GM04504 (cell line): ENCODE data around the gene HEPACAM.

Source experiments
- DNase-seq: peaks from one replicate; pipeline ENCODE4 v3.0.0-alpha.2; 2012; ENCODE audit warnings: low read depth

HEPACAM gene

DNA sequence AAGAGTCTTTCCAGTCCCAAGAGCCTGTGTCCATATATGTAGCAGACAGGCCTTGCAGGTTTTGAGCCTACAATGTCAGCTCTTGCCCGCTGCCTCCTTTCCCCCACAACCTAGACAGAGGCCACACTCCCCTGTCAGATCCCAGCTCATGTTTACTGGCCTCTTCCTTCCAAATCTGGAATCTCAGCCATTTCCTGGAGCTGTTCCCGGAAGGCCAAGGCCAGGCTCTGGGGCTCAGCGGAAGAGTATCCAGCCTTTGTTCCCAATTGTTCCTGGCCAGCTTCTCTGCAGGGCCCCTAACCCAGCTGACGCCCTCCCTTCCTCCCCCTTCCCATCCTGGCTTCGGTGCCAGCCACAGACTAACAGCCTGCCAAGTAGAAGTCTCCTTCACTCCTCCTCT, 37.1 kb downstream of the HEPACAM start:
- no peak for DNase-seq

DNA sequence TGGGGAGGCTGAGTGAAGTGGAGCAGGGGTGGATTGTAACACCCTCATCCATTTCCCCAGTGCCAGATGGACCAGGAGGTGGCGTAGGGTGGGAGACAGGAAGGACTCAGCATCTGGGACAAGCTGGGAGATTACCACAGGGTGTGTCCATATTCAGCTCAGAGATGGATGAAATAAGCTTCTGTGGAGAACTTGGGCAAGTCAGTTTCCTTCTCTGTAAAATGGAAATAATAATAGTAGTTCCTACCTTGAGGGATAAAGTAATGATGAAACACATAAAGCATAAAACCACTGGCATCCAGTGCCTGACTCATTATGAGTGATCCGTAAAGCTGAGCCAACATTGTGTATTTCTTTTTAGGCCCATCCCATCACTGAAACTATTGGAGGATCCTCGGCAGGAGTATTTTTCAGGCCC, 37.6 kb downstream of the HEPACAM start:
- peak; percentile 79 for DNase-seq

DNA sequence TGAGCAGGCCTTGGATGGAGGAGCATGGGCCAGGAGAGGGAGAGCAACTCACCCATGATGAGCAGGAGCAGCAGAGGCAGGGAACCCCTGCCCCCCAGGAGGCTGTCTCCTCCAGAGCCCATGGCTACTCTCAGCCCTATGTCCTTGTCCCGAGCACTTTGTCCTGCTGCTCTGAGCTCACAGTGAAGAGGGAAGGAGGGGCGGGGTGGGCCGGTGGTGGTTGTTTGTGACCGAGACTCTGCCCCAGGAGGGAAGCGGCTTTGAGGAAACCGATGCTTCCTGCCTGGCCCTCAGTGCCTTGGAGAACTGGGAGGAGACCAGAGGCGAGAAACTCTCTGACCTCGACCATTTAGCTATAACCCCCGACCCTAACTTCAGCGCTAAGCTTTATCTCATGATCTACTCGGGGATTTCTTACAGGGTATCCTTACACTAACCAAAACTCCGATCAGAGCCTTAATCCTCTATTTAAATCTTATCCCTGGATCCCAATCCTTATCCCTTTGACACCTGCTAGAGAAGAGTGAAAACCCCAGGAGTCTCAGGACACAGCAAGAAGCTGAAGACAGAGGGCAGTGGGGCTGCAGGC, 38.1 kb downstream of the HEPACAM start, which contains the start of gene ROBO4:
Gene ROBO4 (minus strand): TSS at position 192 of the 589 bp plus-strand sequence. CDS start 70 bp downstream, at position 122.
- DNase-seq, result no peak

DNA sequence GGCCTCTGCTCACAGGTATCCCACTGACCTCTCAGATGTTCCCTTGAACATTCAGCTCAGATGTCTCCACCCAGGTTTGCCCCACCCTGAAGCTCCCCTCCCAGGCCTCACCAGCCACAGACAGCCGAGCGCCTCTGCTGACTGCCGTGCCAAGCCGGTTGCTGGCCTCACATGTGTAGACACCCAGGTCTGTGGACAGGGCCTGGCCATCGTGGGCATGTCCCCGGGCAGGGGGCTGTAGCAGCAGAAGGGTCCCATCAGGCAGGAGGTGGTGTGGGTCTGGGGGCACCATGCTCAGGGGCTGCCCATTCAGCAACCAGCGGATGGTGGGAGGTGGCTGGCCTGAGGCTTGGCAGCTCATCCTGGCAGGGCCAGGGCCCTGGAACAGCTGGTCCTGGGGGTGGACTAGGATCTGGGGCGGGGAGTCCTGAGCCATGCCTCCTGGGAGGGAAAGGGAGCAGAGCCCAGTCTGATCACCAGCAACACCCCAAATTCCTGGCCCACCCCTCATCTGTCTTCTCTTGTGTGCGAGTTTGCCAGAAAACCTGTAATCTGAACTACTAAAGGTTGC, 38.9 kb downstream of the HEPACAM start:
- no peak for DNase-seq

DNA sequence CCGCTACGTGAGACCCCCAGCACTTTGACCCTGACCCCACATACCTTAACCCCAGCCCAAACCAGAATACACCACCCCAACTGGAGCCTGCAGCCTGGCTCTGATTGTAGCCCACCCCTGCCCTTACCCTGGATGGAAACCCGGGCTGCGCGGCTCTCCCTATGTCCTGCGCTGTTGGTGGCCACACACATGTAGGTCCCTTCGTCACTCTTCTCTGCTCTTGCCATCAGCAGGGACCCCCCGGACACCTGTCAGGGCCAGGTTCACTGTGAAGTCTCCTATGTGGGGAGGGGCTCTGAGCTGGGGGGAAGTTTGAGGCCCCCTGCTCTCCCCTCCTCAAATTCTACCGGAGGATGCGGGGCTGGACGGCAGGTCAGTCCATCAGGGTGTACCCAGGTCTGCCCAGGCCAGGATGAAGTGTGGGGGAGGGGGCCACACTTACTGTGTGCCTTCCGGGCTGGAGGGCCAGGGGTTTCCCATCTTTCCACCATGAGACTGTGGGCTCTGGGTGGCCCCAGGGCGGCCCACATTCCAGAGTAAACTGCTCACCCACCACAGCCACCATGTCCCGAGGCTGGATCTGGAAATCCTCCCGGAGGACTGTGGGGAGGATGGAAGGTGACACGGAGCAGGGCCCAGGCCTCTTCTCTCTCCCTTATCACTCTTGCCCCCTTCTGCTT, 39.6 kb downstream of the HEPACAM start:
- no peak for DNase-seq

DNA sequence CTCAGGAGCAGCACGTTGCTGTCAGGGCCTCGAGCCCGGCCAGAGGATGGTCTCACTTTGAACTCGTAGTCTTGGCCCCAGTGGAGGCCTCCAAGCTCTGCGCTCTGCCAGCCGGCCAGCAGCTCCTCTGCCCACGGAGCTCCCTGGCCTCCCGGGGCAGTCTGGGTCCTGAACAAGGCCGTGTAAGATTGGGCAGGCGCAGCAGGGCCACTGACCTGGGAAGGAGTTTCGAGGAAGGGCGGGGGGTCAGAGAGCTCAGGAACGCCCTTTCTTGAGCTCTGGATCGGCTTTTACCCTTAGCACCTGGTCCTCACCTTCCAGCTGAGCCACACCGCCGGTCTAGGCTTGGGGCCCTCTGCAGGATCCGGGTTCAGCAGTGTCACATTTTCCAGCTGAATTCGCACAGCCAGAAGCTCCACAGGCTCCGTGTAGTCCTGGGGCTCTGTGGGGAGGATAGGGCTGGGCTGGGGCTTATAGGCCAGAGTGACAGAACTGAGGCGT, 40.3 kb downstream of the HEPACAM start:
- DNase-seq, result no peak

DNA sequence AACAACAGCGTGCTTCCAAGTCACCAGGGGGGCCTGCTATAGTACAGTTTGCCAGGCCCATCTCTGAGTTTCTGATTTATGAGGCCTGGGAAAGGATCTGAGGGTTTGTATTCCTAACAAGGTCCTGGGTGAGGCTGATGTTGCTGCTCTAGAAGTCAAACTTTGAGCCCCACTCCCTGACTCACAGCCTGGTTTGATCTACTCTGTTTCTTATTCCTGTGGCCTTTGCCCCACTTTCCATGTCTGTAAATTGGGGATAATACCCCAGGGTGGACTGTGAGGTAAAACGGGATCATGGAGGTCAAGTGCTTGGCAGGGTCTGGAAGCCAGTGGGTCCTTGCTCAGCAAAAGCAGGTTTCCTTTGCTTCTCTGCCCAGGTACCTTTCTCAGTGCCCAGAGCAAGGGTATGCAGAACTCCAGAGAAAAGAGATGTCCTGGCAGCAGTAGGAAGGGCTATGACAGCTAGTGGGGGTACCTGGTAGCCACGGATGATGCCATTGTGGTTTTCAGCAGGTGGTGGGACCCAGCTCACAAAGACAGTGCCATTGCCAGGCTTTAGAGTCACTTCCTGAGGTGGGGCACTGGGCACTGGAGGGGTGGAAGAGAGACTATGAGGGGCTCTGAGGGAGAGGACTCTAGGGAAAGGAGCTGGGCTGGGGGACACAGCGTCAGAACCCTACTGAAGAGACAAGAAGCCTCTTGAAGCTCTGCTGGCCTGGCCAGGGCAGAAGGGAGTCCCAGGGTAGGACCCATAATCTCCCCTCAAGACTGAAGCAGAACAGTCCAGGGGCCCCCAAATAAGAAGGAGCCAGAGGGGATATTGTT, 41.0 kb downstream of the HEPACAM start:
- no peak for DNase-seq

DNA sequence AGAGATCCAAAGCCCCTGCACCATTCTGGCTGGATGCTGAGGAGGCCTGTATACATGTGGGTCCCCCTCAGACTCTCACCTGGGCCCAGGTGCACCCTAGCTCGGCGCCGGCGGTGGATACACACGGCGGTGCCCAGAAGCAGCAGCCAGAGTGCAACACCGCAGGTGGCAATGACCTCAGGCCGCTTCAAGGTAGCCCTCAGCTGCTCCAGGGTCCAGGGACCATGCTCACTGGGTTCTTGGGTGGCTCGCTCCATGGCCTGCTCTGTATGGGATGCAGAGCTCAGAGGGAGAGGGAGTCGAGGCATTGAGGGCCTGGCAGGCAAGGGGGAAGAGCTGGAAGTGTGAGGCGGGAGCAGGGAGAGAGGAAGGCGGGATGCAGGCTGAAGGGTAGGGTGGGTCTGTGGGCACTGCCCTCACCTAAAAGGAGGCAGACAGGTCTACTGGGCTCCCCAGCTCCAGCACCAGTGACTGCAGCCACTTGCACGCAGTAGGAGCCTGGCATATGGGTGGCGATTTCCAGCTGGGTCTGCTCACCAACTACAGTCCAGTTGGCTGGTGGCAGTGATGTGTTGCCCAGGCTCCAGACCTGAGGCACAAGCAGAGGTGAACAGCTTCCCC, 42.0 kb downstream of the HEPACAM start:
- DNase-seq, result no peak

DNA sequence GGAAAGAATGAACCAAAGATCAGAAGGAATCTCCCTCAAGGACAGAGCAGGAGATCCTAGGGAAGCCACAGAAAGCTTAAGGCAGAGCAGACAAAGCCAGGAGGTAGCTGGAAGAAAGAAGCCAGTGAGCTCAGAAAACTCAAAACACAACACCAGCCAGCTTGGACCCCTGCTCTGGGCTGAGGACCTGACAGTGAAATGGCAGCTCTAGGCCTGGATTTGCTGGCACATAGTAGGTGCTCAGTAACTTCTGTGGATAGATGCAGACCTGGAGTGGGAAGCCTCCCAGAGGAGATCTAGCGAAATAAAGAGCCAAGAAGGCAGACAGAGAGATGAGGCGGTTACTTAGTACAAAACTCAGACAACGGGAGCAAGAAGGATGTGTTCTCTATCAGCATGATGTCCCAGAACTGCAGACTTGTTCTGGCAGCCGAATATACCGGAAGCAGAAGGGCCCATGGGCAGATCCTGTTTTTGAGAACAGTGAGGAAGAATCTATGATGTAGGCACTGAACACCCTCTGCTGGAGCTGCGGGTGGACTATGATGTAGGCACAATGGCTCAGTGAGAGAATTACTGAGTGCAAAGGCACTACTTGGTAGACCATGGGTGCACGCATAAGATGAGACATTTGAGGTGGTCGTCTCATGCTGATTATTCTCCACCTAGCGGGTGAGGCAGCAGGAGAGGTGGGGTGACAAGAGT, 42.9 kb downstream of the HEPACAM start:
- DNase-seq, result no peak

DNA sequence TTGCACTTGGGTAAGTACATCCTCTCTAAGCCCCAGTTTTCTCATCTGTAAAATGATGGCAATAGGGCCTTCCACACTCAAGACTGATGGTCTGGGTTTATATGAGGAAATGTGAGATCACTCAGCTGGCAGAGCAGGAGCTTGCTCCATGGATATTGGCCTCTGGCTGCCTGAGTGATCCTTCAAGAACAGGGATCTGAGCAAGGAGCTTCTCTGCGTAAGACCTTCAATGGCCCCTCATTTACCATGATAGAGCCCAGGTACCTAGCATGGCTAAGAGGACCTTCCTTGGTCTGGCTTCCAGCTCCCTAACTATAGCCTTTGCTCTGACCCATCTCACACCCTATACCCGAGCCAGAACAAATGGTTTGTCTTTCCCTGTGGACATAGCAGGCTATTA, 43.7 kb downstream of the HEPACAM start:
- DNase-seq, result no peak

DNA sequence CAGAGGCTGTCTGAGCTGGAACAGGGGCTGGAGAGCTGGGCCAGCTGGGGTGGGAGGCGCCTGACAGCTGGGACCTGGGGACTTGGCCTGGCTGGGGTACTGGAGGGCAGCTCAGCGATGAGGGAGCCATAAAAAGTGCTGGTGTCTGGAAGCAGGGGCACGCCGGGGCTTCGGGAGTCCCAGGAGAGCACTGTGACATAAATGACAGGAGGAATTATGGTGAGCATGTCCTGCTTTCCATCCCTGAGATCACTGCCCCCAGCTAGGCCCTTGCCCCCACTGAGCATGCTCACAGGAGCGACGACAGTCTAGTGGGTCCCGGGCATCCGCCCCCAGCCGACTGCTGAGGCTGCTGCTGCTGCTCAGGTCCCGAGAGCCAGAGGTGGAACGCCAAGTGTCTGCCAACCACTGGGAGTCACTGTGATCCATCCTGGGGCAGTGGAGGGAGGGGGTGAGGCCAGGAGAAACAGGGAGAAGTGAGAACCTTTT, 44.4 kb downstream of the HEPACAM start:
- no peak for DNase-seq

DNA sequence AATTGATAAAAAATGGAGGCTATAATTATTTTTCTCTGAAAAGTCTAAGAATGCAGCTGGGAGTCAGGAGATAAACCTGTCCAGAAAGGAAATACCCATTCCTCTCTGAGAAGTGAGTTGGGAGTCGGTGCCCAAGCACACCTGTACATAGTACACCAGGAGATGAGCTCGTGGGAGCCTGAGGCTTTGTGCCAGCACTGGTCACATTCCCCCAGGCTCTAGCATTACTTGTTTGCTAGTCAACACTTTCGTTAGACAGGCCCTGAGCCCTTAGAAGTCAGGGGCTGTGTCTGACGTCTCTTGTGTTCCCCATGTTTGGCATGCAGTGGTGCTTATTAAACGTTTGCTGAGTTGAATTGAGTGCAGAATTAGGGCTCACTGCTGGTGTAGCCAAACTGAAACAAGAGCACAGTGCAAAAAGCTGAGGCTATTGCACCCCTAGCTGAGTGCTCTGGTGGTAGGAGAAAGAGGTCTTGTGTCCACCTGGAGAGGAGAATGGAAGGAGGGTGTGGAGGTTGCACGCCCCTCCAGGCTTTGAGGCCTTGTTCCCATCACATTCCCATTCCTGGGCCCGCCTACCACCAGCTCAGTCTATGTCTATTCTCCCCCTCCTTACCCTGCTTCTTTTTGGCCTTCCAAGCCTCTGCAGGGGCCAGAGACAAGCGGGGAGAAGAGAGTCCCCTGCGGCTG, 45.0 kb downstream of the HEPACAM start:
- no peak for DNase-seq

DNA sequence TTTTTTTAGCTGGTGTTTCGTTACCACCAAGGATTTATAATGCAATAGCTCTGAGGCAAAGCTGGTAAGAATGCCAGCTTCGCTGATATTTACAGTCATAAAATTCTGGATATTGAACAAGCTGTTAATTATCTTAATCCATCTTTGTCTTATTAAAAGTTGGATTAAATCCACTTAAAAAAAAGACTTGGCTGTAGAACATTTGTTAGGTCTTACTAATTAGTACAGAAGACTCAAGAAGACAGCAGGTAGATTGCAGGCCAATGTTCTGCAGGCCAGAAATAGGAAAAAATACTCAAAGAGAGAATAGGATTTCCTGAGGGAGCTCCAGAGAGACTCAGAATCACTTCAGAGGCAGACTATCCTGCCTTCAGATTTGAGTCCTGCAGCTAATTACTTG, 45.7 kb downstream of the HEPACAM start:
- no peak for DNase-seq

DNA sequence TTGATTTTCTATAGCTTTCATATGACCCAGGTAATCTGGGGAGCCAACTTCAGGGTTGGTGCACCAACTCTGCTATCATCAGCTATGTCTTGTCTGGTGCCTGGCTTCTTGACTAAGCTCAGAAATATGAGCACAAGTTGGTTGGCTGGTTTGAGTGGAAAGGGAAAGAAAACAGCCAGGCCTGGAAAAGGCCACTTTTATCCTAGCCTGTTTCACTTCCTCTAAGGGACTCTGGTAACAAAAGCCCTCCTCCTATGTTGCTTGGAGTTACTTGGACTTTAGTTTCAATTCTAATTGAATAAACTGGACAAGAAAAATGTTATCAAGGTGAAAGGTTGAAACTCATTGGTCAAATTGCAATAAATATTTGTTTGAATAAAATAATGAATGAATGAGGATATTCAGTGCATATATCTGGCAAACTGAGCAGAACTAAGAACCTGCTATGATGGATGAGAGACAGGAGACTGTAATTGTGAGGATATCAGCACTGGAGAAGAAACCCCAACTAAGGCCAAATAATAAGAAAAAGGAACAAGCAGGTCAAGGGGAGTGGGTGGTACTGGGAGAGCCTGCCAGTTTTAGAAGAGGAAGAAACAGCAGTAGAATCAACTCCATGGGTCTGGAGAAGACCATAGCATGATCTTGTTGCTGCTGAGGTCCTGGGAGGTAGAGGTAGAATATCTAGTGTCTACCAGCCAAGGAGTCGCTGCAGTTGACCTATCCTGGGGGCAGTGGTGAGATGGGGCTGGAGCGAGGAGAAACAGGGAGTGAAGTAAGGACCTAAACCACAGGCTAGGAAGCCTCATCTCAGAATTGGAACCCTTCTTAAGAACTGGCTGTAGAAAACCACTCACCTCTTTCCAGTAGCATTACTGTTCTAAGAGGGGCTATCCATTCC, 46.4 kb downstream of the HEPACAM start:
- DNase-seq, result no peak

DNA sequence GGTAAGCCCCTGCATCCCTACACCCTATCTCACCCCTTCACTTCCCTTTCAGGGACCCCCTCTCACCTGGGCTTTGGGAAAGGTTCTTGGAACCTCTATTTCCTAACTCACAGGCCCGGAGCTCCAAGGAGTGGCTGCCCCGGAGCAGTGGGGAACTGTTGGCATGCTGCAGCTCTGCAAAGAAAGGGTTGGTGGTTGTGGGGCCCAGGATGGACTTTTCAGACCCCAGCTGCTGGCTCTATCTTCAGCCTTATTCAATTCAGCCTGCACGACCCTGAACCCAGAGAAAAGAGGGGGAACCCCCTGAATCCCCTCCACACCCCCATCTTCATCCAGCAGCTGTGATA, 48.2 kb downstream of the HEPACAM start:
- DNase-seq, result no peak

DNA sequence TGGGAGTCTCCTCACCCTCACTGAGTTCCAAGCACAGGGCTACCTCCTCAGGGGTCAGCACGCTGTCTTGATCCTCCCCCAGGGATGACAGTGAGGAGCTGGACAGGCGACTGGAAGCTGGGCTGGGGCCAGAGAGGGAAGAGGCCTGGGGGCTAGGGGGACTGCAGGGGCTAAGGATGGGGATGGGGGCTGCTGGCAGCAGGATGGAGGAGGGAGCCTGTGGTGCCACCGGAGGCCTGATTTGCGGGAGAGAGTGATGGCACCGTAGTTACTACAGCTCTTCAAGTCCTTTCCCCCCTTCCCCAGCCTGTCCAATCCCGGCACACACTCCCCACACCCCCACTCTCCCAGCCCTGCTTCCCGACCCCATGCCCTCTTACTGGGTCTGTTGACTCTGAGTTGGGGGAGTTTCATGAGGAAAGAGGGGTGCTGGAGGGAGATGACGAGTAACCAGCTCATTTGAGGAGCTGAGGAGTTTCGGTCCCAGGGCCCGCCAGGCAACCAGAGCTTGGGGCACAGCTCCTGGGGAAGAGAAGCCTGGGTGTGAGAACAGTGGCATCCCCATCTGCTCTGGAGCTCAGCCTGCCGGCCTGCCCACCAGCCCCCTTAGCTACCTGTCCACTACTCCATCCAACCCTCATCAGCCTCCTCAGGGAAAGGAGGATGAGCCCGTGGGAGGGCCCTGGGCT, 48.7 kb downstream of the HEPACAM start:
- DNase-seq, result no peak

DNA sequence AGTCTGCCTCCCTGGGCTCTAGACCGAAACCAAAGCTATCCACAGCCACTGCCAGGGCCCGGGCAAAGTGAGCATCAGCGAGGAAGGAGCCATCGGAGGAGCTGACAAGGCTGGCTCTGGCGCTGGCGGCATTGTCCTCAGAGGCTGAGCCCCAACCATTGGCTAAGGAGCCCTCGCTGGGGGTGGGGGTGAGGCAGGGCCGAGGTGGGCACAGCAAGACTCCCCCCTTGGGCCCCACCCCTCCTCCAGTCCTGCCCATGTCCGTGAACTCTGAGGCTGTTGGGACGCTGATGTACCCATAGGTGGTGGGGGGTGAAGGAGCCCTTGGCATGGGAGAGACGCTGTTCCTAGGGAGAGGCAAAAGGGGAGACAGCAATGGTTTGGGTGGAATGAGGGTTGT, 49.4 kb downstream of the HEPACAM start:
- no peak for DNase-seq

DNA sequence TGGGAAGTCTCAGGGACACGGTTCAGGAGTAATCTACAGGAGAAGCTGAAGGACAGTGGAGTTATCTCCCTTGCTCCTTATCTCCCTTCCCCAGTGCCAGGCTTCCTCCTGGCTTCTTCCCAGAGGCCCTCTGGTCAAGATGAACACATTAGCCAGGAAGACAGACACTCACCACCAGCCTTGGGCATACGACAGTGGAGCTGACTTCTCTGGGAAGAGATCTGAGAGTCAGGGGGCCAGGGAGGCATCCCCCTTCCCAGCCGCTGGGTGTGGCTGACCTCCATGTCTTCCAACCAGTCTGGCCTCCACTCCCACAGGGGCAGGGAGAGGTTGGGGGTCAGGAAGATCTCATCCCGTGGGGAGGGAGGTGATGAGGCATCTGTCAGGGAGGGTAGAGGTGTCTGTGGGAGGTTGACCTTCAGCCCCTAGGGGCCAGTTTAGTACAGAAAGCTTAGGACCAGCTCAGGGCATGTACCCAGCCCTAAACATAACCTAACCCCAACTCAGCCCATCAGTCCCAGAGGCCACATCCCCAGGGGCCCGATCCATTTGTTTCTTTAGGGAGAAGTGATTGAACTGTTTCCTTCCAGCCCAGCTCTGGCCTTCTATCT, 50.9 kb downstream of the HEPACAM start:
- no peak for DNase-seq

DNA sequence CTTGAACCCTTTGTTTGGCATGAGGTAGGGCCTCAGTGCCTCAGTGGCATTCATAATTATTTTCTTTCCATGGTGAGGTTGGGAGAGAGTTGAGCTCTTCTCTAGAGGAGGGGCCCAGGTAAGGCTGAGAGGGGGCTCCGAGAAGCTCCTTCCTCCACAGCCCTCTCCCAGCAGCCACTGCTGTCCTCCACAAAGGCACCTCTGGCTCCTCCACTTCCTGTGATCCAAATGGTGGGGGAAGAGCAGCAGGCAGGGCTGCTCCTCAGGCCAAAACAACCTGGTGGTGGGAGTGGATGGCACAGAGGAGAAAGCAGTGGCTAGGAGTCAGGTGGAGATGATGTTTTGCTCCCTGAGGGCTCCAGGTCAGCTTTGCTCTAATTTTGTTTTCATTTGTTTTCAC, 51.5 kb downstream of the HEPACAM start:
- DNase-seq, result no peak
